GM18498 (cell line): ENCODE data around the gene COL4A6.
A peak's percentile ranks its signal among the peaks of the same experiment; 100 is the strongest.

ENCODE experiments used
- ATAC-seq: cut with Tn5 transposase; IDR thresholded peaks from one replicate; pipeline ENCODE4 v1.9.1; 2021; ENCODE audit warnings: mild to moderate bottlenecking, moderate library complexity; ENCODE audit not compliant: unreplicated experiment

COL4A6 gene

GRCh38 chrX:108163333-108164082, 274.7 kb downstream of the COL4A6 start:
- ATAC-seq: no peak

- no peak for ATAC-seq
These were observed 276.0 kb downstream of the COL4A6 start for GRCh38 chrX:108162265-108162664.

GRCh38 chrX:108160309-108160708, 277.9 kb downstream of the COL4A6 start:
- no peak for ATAC-seq

- no peak for ATAC-seq
These were observed 279.1 kb downstream of the COL4A6 start for GRCh38 chrX:108159028-108159670.

- no peak for ATAC-seq
These were observed 280.6 kb downstream of the COL4A6 start for GRCh38 chrX:108157628-108158027.

GRCh38 chrX:108156934-108157466, 281.2 kb downstream of the COL4A6 start:
- no peak for ATAC-seq

- ATAC-seq: no peak
These were observed 282.1 kb downstream of the COL4A6 start for GRCh38 chrX:108156082-108156481.

GRCh38 chrX:108148524-108148923, 289.7 kb downstream of the COL4A6 start:
- ATAC-seq: peak; percentile 70

- ATAC-seq: no peak
These were observed 299.2 kb downstream of the COL4A6 start for GRCh38 chrX:108138814-108139702.

GRCh38 chrX:108134724-108135123, 303.5 kb downstream of the COL4A6 start:
- no peak for ATAC-seq

GRCh38 chrX:108132876-108133275, 305.3 kb downstream of the COL4A6 start:
- ATAC-seq: no peak

- no peak for ATAC-seq
These were observed 306.2 kb downstream of the COL4A6 start for GRCh38 chrX:108132034-108132433.

- no peak for ATAC-seq
These were observed 306.8 kb downstream of the COL4A6 start for GRCh38 chrX:108131471-108131870.

- no peak for ATAC-seq
These were observed 307.3 kb downstream of the COL4A6 start for GRCh38 chrX:108130889-108131288.

- ATAC-seq: no peak
These were observed 311.1 kb downstream of the COL4A6 start for GRCh38 chrX:108127152-108127551.

- no peak for ATAC-seq
These were observed 311.6 kb downstream of the COL4A6 start for GRCh38 chrX:108126661-108127060.

GRCh38 chrX:108123591-108124366, 314.4 kb downstream of the COL4A6 start:
- ATAC-seq: no peak

- ATAC-seq: no peak
These were observed 315.5 kb downstream of the COL4A6 start for GRCh38 chrX:108122748-108123147.

- ATAC-seq: no peak
These were observed 316.9 kb downstream of the COL4A6 start for GRCh38 chrX:108121291-108121690.

- no peak for ATAC-seq
These were observed 320.2 kb downstream of the COL4A6 start for GRCh38 chrX:108117988-108118387.
